CD8-positive, alpha-beta memory T cell (primary cell): Measurements from ENCODE around the gene SLC30A1. TPM values are rescaled to one million over a fixed set of nuclear protein-coding genes. Genes with fewer than 3 reads are reported as not detected.
A peak's percentile ranks its signal among the peaks of the same experiment; 100 is the strongest.

Experiments
- CTCF ChIA-PET: fragments of 350-600 bp; sonication (Branson Sonifier 250); formaldehyde crosslinking; loops from one replicate; lab custom pipeline; 2021; ENCODE audit warnings: antibody characterized with exemption; lab: Charles Lee
- POLR2A ChIA-PET: fragments of 350-600 bp; sonication (Branson Sonifier 250); formaldehyde crosslinking; loops from one replicate; lab custom pipeline; 2021; ENCODE audit warnings: antibody characterized with exemption; lab: Charles Lee
- DNase-seq, 5 donors: peaks; one replicate each; pipeline versions ENCODE4 v3.0.0 to v3.0.0-alpha.2; 2020 to 2022; ENCODE audit warnings: mixed read lengths in 1 of 5
- H3K27ac ChIP-seq: one replicate; pipeline ENCODE4 v1.7.0; 2013; ENCODE audit warnings: low read depth, mild to moderate bottlenecking, low read length, moderate library complexity
- H3K27me3 ChIP-seq: 2 replicates; pipeline ENCODE4 v1.7.0; 2013; ENCODE audit warnings: low read length, mild to moderate bottlenecking; ENCODE audit not compliant: insufficient read depth, poor library complexity, severe bottlenecking
- H3K36me3 ChIP-seq: 2 replicates; pipeline ENCODE4 v1.7.0; 2013; ENCODE audit warnings: mild to moderate bottlenecking, low read length, moderate library complexity; ENCODE audit not compliant: insufficient read depth
- H3K4me1 ChIP-seq: 2 replicates; pipeline ENCODE4 v1.7.0; 2013; ENCODE audit warnings: mild to moderate bottlenecking, low read length, moderate library complexity; ENCODE audit not compliant: insufficient read depth
- H3K4me3 ChIP-seq: 2 replicates; pipeline ENCODE4 v1.7.0; 2013; ENCODE audit warnings: mild to moderate bottlenecking, low read length
- H3K9me3 ChIP-seq: 2 replicates; pipeline ENCODE4 v1.7.0; 2013; ENCODE audit warnings: mild to moderate bottlenecking, low read length
- H3K27ac Mint-ChIP-seq, 8 donors: one replicate each; pipeline ENCODE4 v1.8.0; 2020 to 2021; ENCODE audit warnings: mixed read lengths in 8 of 8, mild to moderate bottlenecking in 6 of 8, inconsistent platforms in 3 of 8, moderate library complexity in 3 of 8
- H3K27me3 Mint-ChIP-seq, 2 donors: one replicate each; pipeline ENCODE4 v1.8.0; 2020 to 2021; ENCODE audit warnings: mixed read lengths in 2 of 2, mild to moderate bottlenecking in 1 of 2, moderate library complexity in 1 of 2
- H3K36me3 Mint-ChIP-seq, 3 donors: one replicate each; pipeline ENCODE4 v1.8.0; 2020 to 2021; ENCODE audit warnings: mixed read lengths in 3 of 3, inconsistent platforms in 1 of 3, mild to moderate bottlenecking in 1 of 3
- H3K4me1 Mint-ChIP-seq, 3 donors: one replicate each; pipeline ENCODE4 v1.8.0; 2020 to 2021; ENCODE audit warnings: mixed read lengths in 3 of 3, inconsistent platforms in 1 of 3, mild to moderate bottlenecking in 1 of 3
- H3K4me3 Mint-ChIP-seq, 7 donors: one replicate each; pipeline ENCODE4 v1.8.0; 2020 to 2021; ENCODE audit warnings: mixed read lengths in 7 of 7, mild to moderate bottlenecking in 6 of 7, moderate library complexity in 4 of 7, inconsistent platforms in 2 of 7
- H3K9me3 Mint-ChIP-seq, 5 donors: one replicate each; pipeline ENCODE4 v1.8.0; 2020 to 2022; ENCODE audit warnings: mixed read lengths in 5 of 5, mild to moderate bottlenecking in 3 of 5, moderate library complexity in 2 of 5, inconsistent platforms in 1 of 5
- polyA plus RNA-seq: library from polyadenylated mRNA; unstranded; fragments of 300-500 nt; fragmentation: Illumina TruSeq; gene quantifications from one replicate; pipeline ENCODE4 v1.2.3, GENCODE V29; 2021
- total RNA-seq, 2 experiments: library from RNA; stranded (reverse); gene quantifications; one replicate each; pipeline ENCODE4 v1.2.3, GENCODE V29; 2021

Gene SLC30A1
- total and polyA plus RNA-seq, 3 experiments from 2014 or later, result 3.4 to 17.1 (median 16.5) TPM

DNA sequence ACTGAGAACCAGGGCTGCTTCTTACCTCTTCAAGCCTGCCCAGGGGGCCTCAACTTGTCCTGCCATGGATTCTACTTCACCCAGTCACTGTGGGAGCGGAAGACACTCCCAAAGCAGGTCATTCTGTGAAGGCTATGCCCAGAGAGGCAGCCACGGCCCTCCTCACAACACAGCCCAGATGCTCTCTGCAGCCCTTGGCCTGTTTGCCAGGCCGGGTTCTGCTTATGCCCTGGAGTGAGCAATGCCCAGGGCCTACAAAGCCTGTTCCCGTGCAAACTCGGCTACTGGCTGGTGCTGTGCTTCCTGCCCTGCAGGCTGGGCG, 33.8 kb upstream of the SLC30A1 start:
- no peaks in the 10 kb centered on the region for H3K9me3 Mint-ChIP-seq
- DNase-seq, result no peak
- no peaks in the 10 kb centered on the region for H3K36me3 Mint-ChIP-seq
- Histone ChIP-seq H3K36me3 (no peaks in the 10 kb centered on the region), H3K27ac (peak overlapping the region; percentile 61), H3K27me3 (no peaks in the 10 kb centered on the region), H3K4me1 (no peaks in the 10 kb centered on the region), H3K9me3 (no peaks in the 10 kb centered on the region), H3K4me3 (no peak overlapping the region)
- ChIA-PET CTCF (interaction anchor here (1.3 kb wide), 1 partner anchor 9 kb away, joined by 4 read pairs; no protein-coding TSS in a partner anchor), POLR2A (no interaction called here)
- H3K4me1 Mint-ChIP-seq, result peaks cover 0 to 4% (median 3%) of the 10 kb centered on the region in 3 donors
- no peak overlapping the region for H3K4me3 Mint-ChIP-seq
- peaks cover 0 to 2% of the 10 kb centered on the region in 2 donors for H3K27me3 Mint-ChIP-seq
- no peak overlapping the region for H3K27ac Mint-ChIP-seq

DNA sequence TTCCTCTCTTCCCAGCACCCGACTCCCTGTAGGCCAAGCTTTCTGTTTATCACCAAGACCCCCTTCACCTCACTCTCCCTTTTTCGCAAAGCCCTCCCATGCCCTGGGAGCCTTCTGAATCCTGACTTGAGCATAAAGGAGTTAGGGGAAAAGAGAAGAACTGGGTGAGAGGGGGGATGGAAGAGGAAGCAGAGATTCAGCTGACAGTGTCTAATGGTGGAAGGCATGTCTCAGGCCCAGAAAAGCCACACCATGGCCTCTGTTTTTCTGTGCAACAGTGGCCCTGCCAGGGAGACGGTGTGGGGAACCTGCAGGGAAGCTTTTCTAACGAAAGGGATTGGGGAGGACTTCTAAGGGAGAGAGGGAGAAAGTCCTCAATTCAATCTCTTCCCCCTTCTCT, 32.9 kb upstream of the SLC30A1 start:
- peaks cover 4 to 13% (median 12%) of the 10 kb centered on the region in 3 donors for H3K4me1 Mint-ChIP-seq
- POLR2A ChIA-PET, result no interaction called here
- no peak overlapping the region for H3K4me3 Mint-ChIP-seq
- CTCF ChIA-PET, result no interaction called here
- DNase-seq, result no peak
- Histone ChIP-seq H3K9me3 (no peaks in the 10 kb centered on the region), H3K27ac (no peak overlapping the region), H3K4me3 (no peak overlapping the region), H3K27me3 (no peaks in the 10 kb centered on the region), H3K4me1 (no peaks in the 10 kb centered on the region), H3K36me3 (no peaks in the 10 kb centered on the region)
- H3K9me3 Mint-ChIP-seq, result no peaks in the 10 kb centered on the region
- peaks cover 5 to 6% of the 10 kb centered on the region in 2 donors for H3K27me3 Mint-ChIP-seq
- peak overlapping the region in 2 of 8 donors; percentile 24 to 50 for H3K27ac Mint-ChIP-seq
- H3K36me3 Mint-ChIP-seq, result no peaks in the 10 kb centered on the region

DNA sequence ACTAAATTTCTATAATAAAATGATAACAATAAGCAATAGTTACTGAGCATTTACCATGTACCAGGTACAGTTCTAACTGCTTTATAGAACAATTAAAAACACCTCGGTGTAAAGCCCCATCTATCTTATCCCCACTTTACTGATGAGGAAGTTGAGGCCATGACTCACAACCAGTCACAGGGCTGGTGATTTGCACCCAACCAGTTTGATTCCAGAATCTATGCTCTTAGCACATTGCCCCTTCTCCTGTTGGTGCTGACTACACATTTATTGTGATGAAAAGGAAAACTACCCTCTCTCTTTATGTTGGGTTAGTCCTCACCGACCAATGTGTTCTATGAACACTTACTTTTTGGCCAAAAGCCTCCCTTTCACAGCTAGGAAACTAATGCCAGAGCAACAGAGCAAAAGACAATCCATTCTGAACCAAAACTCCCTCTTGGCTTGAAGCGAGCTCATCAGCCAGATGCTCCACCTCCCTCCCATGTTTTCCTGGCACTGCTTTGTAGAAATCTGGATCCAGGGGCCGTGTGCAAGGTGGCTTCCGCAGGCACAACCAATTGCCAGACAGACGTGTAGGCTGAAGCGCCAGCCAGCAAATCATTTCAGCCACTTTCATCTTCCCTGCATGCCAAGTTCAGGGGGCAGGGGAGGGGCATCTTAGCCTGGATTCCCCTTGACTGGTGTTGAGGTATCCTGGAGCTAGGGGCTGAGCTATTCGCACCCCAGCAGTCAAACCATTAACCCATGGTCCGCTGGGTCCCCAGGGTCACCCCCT, 32.0 kb upstream of the SLC30A1 start:
- Mint-ChIP-seq H3K9me3 (no peaks in the 10 kb centered on the region), H3K27me3 (peaks cover 6 to 14% of the 10 kb centered on the region in 2 donors), H3K4me3 (no peak overlapping the region), H3K4me1 (peaks cover 8 to 18% (median 15%) of the 10 kb centered on the region in 3 donors), H3K36me3 (no peaks in the 10 kb centered on the region), H3K27ac (no peak overlapping the region)
- no peak for DNase-seq
- ChIA-PET POLR2A (no interaction called here), CTCF (no interaction called here)
- Histone ChIP-seq H3K9me3 (no peaks in the 10 kb centered on the region), H3K4me1 (no peaks in the 10 kb centered on the region), H3K27me3 (no peaks in the 10 kb centered on the region), H3K36me3 (no peaks in the 10 kb centered on the region), H3K27ac (no peak overlapping the region), H3K4me3 (no peak overlapping the region)

DNA sequence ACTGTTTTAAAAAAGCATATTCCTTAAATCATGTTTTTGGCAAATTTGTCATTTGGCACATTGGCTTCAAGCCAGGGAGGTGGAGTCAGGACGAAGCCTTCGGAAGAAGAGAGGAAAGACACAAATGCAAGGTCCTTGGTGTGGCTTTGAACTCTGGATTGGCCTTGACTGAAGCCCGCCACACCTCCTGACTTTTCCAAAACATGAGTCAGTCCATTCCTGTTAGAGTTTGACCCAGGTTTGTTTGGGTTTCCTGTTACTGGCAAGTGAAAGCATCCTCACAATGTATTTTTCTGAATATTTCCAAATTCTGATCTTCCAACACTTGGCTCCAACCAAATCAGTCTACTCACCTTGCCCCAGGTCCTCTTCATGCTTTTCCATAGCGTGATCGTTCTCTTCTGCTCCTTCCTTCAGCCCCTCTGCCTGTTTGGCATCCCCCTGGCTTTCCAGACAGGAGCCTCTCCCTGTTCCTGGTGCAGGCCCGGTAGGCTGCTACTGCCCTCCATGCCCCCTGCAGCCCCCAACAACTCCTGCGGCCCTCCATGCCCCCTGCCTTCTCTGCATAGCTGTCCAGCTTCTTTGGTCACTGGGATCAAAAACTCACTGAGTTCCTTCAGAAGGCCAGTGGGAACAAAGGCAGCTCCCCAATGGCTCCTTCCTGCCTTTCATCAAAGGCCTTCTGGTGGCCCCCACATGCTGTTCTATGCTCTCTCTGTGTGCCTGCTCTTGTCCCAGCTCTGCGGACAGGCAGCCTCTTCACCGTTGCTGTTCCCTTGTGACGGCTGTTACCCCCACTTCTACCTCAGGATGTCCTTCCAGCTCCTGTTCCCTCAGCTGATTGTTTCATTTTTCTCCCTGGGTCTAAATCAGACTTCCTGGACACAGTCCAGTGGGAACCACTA, 30.4 kb upstream of the SLC30A1 start:
- ChIA-PET POLR2A (no interaction called here), CTCF (interaction anchor here (0.5 to 1.1 kb wide), 2 partner anchors 9 to 12 kb away, joined by 3 read pairs; no protein-coding TSS in a partner anchor)
- Histone ChIP-seq H3K27me3 (no peaks in the 10 kb centered on the region), H3K9me3 (no peaks in the 10 kb centered on the region), H3K4me1 (no peaks in the 10 kb centered on the region), H3K27ac (no peak overlapping the region), H3K36me3 (no peaks in the 10 kb centered on the region), H3K4me3 (no peak overlapping the region)
- Mint-ChIP-seq H3K4me1 (peaks cover 8 to 18% (median 15%) of the 10 kb centered on the region in 3 donors), H3K36me3 (no peaks in the 10 kb centered on the region), H3K27me3 (peaks cover 6 to 24% of the 10 kb centered on the region in 2 donors), H3K9me3 (no peaks in the 10 kb centered on the region), H3K4me3 (no peak overlapping the region), H3K27ac (peak overlapping the region in 1 of 8 donors; percentile 65)
- no peak for DNase-seq

DNA sequence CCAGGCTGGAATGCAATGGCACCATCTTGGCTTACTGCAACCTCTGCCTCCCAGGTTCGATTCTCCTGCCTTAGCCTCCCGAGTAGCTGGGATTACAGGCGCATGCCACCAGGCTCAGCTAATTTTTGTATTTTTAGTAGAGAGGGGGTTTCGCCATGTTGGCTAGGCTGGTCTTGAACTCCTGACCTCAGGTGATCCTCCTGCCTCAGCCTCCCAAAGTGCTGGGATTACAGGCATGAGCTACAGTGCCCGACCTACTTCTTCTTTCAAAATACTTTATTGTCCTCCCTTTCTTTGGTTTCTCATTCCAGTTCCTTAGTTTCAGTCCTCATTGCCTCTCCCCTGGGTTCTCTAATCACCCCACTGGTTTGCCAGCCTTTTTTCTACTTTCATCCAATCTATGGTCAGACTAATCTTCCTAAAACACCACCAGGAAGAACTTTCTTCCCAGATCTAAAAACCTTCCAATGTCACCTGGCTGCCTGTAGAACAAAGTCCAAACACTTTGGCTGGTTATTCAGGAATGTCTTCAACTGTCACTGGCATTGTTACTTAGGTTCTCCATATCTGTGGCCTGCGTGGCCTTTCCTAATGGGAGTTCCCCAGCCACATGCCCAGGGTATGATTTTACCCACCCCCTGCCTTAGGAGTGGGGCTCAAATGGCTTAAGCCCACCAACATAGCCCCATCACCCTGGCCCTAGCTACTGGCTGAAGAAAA, 29.0 kb upstream of the SLC30A1 start:
- H3K27me3 Mint-ChIP-seq, result peaks cover 6 to 28% of the 10 kb centered on the region in 2 donors
- H3K4me3 Mint-ChIP-seq, result peak overlapping the region in 1 of 7 donors; percentile 1
- Histone ChIP-seq H3K27ac (peak overlapping the region; percentile 70), H3K27me3 (no peaks in the 10 kb centered on the region), H3K36me3 (no peaks in the 10 kb centered on the region), H3K4me1 (no peaks in the 10 kb centered on the region), H3K9me3 (no peaks in the 10 kb centered on the region), H3K4me3 (no peak overlapping the region)
- no peak for DNase-seq
- H3K36me3 Mint-ChIP-seq, result no peaks in the 10 kb centered on the region
- peaks cover 8 to 18% (median 15%) of the 10 kb centered on the region in 3 donors for H3K4me1 Mint-ChIP-seq
- H3K9me3 Mint-ChIP-seq, result no peaks in the 10 kb centered on the region
- CTCF ChIA-PET, result interaction anchor here (1.1 kb wide), 1 partner anchor 17 kb away, joined by 3 read pairs; no protein-coding TSS in a partner anchor
- POLR2A ChIA-PET, result no interaction called here
- peak overlapping the region in 1 of 8 donors; percentile 27 for H3K27ac Mint-ChIP-seq

DNA sequence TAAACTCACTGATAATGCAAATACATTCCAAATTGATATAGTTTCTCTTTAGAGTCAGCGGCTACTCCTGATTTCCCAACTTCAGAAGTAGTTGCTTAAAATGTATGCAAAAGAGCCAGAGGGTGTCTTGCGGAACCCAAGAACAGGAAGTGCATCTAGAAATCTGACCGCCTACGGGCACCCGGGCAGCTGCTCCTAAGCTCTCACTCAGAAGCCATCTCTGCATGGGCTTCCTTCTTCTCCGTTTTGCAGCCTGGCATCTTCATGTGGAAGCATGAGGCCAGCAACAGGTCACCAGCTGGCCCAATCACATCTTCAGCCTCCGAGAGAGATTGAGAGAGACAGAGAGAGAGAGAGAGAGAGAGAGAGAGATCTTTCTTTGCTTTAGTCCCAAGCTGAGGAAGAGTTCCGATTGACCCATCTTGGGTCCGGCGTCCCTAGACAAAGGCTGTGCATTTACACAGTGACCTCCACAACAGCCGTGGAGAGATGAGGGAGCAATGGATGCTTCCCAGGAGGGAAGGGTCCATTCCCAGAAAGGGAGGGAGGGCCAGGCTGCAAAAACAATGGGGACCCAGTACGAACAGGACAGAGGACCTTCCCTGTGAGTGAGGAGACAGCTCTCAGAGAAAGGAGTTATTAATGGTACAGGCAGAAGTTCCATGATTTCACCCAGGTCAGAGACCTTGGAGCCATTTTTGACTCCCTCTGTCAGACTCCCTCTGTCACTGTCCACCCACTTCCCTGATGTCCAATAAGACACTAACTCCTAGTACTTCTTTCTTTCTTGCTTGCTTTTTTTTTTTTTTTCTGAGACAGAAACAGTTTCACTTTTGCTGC, 28.2 kb upstream of the SLC30A1 start:
- Mint-ChIP-seq H3K36me3 (no peaks in the 10 kb centered on the region), H3K9me3 (no peaks in the 10 kb centered on the region), H3K4me1 (peaks cover 8 to 18% (median 15%) of the 10 kb centered on the region in 3 donors), H3K27ac (peak overlapping the region in 5 of 8 donors; percentile 55 to 90 (median 71)), H3K27me3 (peaks cover 6 to 28% of the 10 kb centered on the region in 2 donors), H3K4me3 (peak overlapping the region in 6 of 7 donors; percentile 52 to 78 (median 64))
- Histone ChIP-seq H3K4me1 (no peaks in the 10 kb centered on the region), H3K27me3 (no peaks in the 10 kb centered on the region), H3K36me3 (no peaks in the 10 kb centered on the region), H3K27ac (peak overlapping the region; percentile 70), H3K4me3 (peak overlapping the region; percentile 16), H3K9me3 (no peaks in the 10 kb centered on the region)
- POLR2A ChIA-PET, result no interaction called here
- peak in 2 of 5 donors; percentile 6 to 23 for DNase-seq
- CTCF ChIA-PET, result interaction anchor here (1.1 to 1.6 kb wide), 2 partner anchors 18 to 28 kb away, joined by 3 to 4 read pairs; partner anchors contain the start of gene SLC30A1
